Heart left ventricle (tissue), 16 donors: ENCODE measurements around the gene SLC25A10. TPM values are rescaled to one million over a fixed set of nuclear protein-coding genes. Genes with fewer than 3 reads are reported as not detected.
"Not testable (repeated sequence)": the region's sequence is repeated elsewhere in the genome, so short reads cannot be mapped to it uniquely, and the experiment has no call there.

Source experiments
- ATAC-seq, 4 donors: fragments of 200-7000 bp; cut with Tn5 transposase; one replicate each; pipeline ENCODE4 v1.9.1; 2020 to 2022; ENCODE audit warnings: moderate library complexity in 4 of 4, mild to moderate bottlenecking in 3 of 4, moderate number of reproducible peaks in 1 of 4
- DNase-seq, 5 donors: peaks; one replicate each; pipeline ENCODE4 v3.0.0-alpha.2; 2020
- H3K27ac ChIP-seq, 12 donors: fragments of 200-600 bp; sonication (generic) in 4 of 12; one replicate each; pipeline versions ENCODE4 v1.5.0 to v1.8.0; 2016 to 2022; ENCODE audit warnings: mild to moderate bottlenecking in 2 of 12
- H3K27me3 ChIP-seq, 9 donors: fragments of 200-600 bp; sonication (generic) in 2 of 9; one replicate each; pipeline versions ENCODE4 v1.5.1 to v1.8.0; 2016 to 2022; ENCODE audit warnings: mild to moderate bottlenecking in 3 of 9
- H3K36me3 ChIP-seq, 9 donors: fragments of 200-600 bp; sonication (generic) in 2 of 9; one replicate each; pipeline versions ENCODE4 v1.5.0 to v1.8.0; 2018 to 2022; ENCODE audit warnings: mild to moderate bottlenecking in 2 of 9
- H3K4me1 ChIP-seq, 12 donors: fragments of 200-600 bp; sonication (generic) in 4 of 12; one replicate each; pipeline versions ENCODE4 v1.5.0 to v1.8.0; 2016 to 2022; ENCODE audit warnings: mild to moderate bottlenecking in 3 of 12
- H3K4me3 ChIP-seq, 12 donors: fragments of 200-600 bp; sonication (generic) in 4 of 12; one replicate each; pipeline versions ENCODE4 v1.5.0 to v1.8.0; 2017 to 2022; ENCODE audit warnings: mild to moderate bottlenecking in 9 of 12, moderate library complexity in 4 of 12
- H3K9me3 ChIP-seq, 12 donors: fragments of 200-600 bp; sonication (generic) in 4 of 12; one replicate each; pipeline versions ENCODE4 v1.5.0 to v1.8.0; 2016 to 2022; ENCODE audit warnings: mild to moderate bottlenecking in 1 of 12
- CTCF ChIP-seq, 12 donors: fragments of 200-600 bp; sonication (generic) in 4 of 12; IDR thresholded peaks; one replicate each; pipeline versions ENCODE4 v1.5.0 to v1.8.0; 2018 to 2022; ENCODE audit warnings: antibody characterized with exemption in 12 of 12, mild to moderate bottlenecking in 5 of 12
- POLR2A ChIP-seq, 2 donors: fragments of 450-650 bp; IDR thresholded peaks; one replicate each; pipeline ENCODE4 v1.6.1; 2017; ENCODE audit warnings: antibody characterized with exemption in 2 of 2, mild to moderate bottlenecking in 2 of 2, moderate library complexity in 2 of 2
- WGBS, 4 donors: extraction: QIAGEN DNeasy Blood & Tissue Kit in 2 of 4; methylation state at CpG; one replicate each; pipeline versions ENCODE4 v1.1.5 to v1.1.7; 2013 to 2018; 5-methylcytosine and 5-hydroxymethylcytosine counted together
- intact Hi-C, 10 donors: fragments of 100-400 bp; cut with DNase I; formaldehyde crosslinking; loops; one replicate each; pipeline versions ENCODE4 v1.11.1 to v1.14.2; 2022
- polyA plus RNA-seq, 2 donors: library from polyadenylated mRNA; stranded (reverse); fragments of 200-250 nt; gene quantifications; one replicate each; pipeline ENCODE4 v1.2.3, GENCODE V29; 2013
- total RNA-seq, 9 donors: library from RNA; depleted of rRNA in 2 of 9; stranded (reverse); fragments of >200 nt in 2 of 9; fragmentation: NEBNext Ultra II Directional in 3 of 9; extraction: Animal tissue kit (Norgen Biotek cat#: 25700) in 3 of 9; gene quantifications; one replicate each; pipeline versions ENCODE4 v1.1.0 to v1.2.4, GENCODE V29; 2016 to 2023
- donor health status: ischemic (EF 13 %, LVEDD 7.1; RV severe dilation, severe dysfunction).
- donor health status: healthy with polysubstance abuse.
- donor health status: DM: no; HTN: yes; CAD: no.
- donor health status: DM: no; HTN: no; CAD: no.
- donor health status: ischemic (EF 25% LVEDD 6.9; RV normal size, moderate dysfunction).
- donor health status: ischemic (EF 25% LVEDD 5.7; RV mildly dilated, moderate dysfunction).
- donor health status: healthy.
- donor health status: DM: yes; HTN: yes; CAD: no.
- donor health status: ischemic (EF 35%, LVEDD 5.7; RV mildly dilated, moderate dysfunction).
- donor health status: nonischemic (EF 11% LVEDD 7.7; RV severe dilation, severe dysfunction).
- donor health status: DM: yes; HTN: yes; CAD: no.
- donor health status: PGD.
- donor health status: ischemic (EF 29% LVEDD 5.4; RV normal size, mild dysfunction).
- donor health status: nonischemic (EF 23%, LVEDD 6.1; RV moderate dilation, normal function).

SLC25A10 gene
- total and polyA plus RNA-seq, 11 donors = 7.0 to 17.9 (median 9.4) TPM

DNA sequence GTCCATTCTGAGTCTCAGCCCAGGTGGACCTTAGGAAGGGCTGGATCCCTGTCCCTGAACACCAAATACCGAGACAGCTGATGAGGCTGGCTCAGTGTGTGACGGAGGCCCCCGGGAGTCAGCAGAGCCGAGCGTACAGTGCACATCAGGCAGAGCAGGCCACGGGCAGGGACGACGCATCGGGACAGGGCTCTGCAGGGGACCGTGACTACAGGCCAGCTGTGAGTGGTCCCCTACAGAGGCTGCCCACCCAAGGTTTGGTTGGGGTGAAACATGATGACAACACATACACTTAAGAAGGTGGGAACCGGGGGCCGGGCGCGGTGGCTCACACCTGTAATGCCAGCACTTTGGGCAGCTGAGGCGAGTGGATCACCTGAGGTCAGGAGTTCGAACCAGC is 39.1 kb upstream of the SLC25A10 start:
- WGBS, 4 donors = 89 to 93% (median 92%) methylated on average over 15 to 16 of the region's 16 CpGs
- TF ChIP-seq POLR2A (IDR thresholded peaks at IDR 0.05) (no peak), CTCF (IDR thresholded peaks at IDR 0.05) (no peak)
- DNase-seq (no peak), ATAC-seq (no peak)
- H3K9me3 ChIP-seq = no peaks in the 10 kb centered on the region
- no peak overlapping the region for H3K27ac ChIP-seq
- peaks cover 0 to 65% (median 50%) of the 10 kb centered on the region in 9 donors for H3K36me3 ChIP-seq
- peaks cover 0 to 7% (median 0%) of the 10 kb centered on the region in 12 donors for H3K4me1 ChIP-seq
- no peaks in the 10 kb centered on the region for H3K27me3 ChIP-seq
- intact Hi-C loops = no loop called here
- H3K4me3 ChIP-seq = no peak overlapping the region

DNA sequence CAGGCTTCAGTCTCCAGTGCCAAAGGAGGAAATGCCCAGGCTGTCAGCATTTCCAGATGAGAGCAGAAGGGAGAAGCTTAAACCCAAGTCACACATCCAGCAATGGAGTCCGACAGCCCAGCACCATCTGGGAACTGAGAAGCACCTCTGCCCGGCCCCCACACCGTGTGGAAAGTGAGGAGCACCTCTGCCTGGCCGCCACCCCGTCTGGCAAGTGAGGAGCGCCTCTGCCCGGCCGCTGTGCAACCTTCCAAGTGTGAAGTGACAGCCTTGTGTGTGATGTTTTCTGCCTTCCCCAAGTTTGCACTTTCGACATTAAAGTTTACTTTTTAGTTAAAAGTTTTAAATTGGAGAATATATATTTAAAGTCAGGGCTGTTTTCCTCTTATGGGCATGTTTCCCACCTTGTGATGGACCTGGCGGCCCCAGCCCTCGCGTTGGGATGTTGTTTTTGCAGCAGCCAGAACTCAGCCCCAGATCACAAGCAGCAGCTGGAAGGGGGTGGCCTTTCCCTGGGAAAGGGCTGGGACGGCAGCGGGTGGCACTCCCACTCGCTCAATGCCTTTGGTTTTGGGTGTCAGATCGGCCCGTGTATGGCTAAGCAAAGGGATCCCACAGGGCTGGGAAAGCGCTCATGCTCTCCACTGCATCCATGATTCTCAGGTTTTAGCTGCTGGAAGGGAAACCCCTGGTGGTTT is 38.4 kb upstream of the SLC25A10 start:
- ATAC-seq (no peak), DNase-seq (no peak)
- TF ChIP-seq POLR2A (IDR thresholded peaks at IDR 0.05) (no peak), CTCF (IDR thresholded peaks at IDR 0.05) (no peak)
- Histone ChIP-seq H3K9me3 (no peaks in the 10 kb centered on the region), H3K4me3 (no peak overlapping the region), H3K27ac (no peak overlapping the region), H3K36me3 (peaks cover 0 to 64% (median 47%) of the 10 kb centered on the region in 9 donors), H3K4me1 (peaks cover 0 to 4% (median 0%) of the 10 kb centered on the region in 12 donors), H3K27me3 (no peaks in the 10 kb centered on the region)
- WGBS, 4 donors = 83 to 88% (median 84%) methylated on average over 17 to 18 of the region's 18 CpGs
- intact Hi-C loops = no loop called here

DNA sequence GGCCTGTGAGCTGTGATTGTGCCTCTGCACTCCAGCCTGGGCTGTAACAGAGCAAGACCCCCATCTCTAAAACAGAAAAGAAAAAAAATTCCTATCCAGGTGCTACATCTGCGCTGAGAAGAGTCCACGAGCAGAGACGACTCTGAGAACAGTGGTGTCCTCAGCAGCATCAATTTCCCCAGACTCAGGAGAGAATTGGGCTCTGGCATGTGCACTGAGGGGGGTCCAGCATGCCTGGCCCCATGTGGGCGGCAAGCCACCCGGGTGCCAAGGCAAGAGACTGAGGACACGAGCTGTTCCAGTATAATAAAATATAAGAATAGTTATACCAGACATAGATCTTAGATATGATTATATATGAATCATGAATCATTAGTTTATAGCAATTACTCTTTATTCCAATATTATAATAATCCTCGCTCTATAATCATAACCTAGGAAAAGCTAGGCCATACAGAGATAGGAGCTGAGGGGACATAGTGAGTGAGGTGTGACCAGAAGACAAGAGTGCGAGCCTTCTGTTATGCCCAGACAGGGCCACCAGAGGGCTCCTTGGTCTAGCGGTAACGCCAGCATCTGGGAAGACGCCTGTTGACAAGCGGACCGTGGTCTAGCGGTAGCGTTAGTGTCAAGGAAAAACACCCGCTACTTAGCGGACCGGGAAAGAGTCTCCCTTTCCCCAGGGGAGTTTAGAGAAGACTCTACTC is 36.4 kb upstream of the SLC25A10 start:
- ATAC-seq, DNase-seq, H3K4me3 ChIP-seq, H3K27ac ChIP-seq, H3K27me3 ChIP-seq, H3K9me3 ChIP-seq: not testable (repeated sequence)
- TF ChIP-seq CTCF (IDR thresholded peaks at IDR 0.05) = peak; percentile 34 to 66 (median 58)
- 34 to 43% (median 40%) methylated on average over 18 of the region's 18 CpGs for WGBS, 4 donors
- intact Hi-C loops = loop anchor here in 1 of 10 donors (2.0 kb wide), 1 partner anchor 35 kb away; no protein-coding TSS in a partner anchor
- Histone ChIP-seq H3K4me1 (peaks cover 0 to 12% (median 0%) of the 10 kb centered on the region in 12 donors), H3K36me3 (peaks cover 0 to 49% (median 35%) of the 10 kb centered on the region in 9 donors)

- peaks cover 0 to 41% (median 25%) of the 10 kb centered on the region in 9 donors for H3K36me3 ChIP-seq
- WGBS, 4 donors = 91 to 93% (median 92%) methylated on average over 9 to 17 of the region's 17 CpGs
- ATAC-seq = no peak
- H3K27me3 ChIP-seq = no peaks in the 10 kb centered on the region
- intact Hi-C loops = loop anchor here in 1 of 10 donors (2.0 kb wide), 1 partner anchor 34 kb away; no protein-coding TSS in a partner anchor
- H3K4me3 ChIP-seq = no peak overlapping the region
- H3K4me1 ChIP-seq = peaks cover 0 to 19% (median under 1%) of the 10 kb centered on the region in 12 donors
- no peak overlapping the region for H3K27ac ChIP-seq
- TF ChIP-seq POLR2A (IDR thresholded peaks at IDR 0.05) = no peak
- no peak for TF ChIP-seq CTCF (IDR thresholded peaks at IDR 0.05)
- no peak for DNase-seq
- H3K9me3 ChIP-seq = no peaks in the 10 kb centered on the region
These were observed 35.2 kb upstream of the SLC25A10 start for GRCh38 chr17:81676906-81677305.
